ENCODE measurements around the gene FNTB.
A peak's percentile ranks its signal among the peaks of the same experiment; 100 is the strongest.

FNTB gene

GRCh38 chr14:64953661-64954060, 33.0 kb upstream of the FNTB start:
- DNase-seq: no peak

GRCh38 chr14:64954491-64955240, 32.0 kb upstream of the FNTB start:
- DNase-seq: no peak

GRCh38 chr14:64955297-64955696, 31.4 kb upstream of the FNTB start:
- DNase-seq: no peak

- no peak for DNase-seq
Observed at GRCh38 chr14:64956697-64957406, 29.8 kb upstream of the FNTB start.

- DNase-seq: no peak
Observed at GRCh38 chr14:64958201-64958600, 28.5 kb upstream of the FNTB start.

- no peak for DNase-seq
Observed at GRCh38 chr14:64958743-64959142, 28.0 kb upstream of the FNTB start.

GRCh38 chr14:64960762-64961276, 25.9 kb upstream of the FNTB start:
- DNase-seq: no peak

GRCh38 chr14:64963611-64964010, 23.1 kb upstream of the FNTB start:
- DNase-seq: no peak

GRCh38 chr14:64965356-64966000, 21.2 kb upstream of the FNTB start:
- DNase-seq: no peak

- no peak for DNase-seq
Observed at GRCh38 chr14:64966976-64967375, 19.7 kb upstream of the FNTB start.

- no peak for DNase-seq
Observed at GRCh38 chr14:64968167-64968566, 18.5 kb upstream of the FNTB start.

GRCh38 chr14:64968651-64969050, 18.0 kb upstream of the FNTB start:
- no peak for DNase-seq

GRCh38 chr14:64970041-64970440, 16.7 kb upstream of the FNTB start:
- DNase-seq: no peak

- no peak for DNase-seq
Observed at GRCh38 chr14:64970776-64971477, 15.8 kb upstream of the FNTB start.

- no peak for DNase-seq
Observed at GRCh38 chr14:64971491-64971942, 15.2 kb upstream of the FNTB start.

- DNase-seq: peak; percentile 47
Observed at GRCh38 chr14:64971943-64972791, 14.5 kb upstream of the FNTB start, which contains the start of gene RAB15. Gene RAB15 (minus strand): TSS chr14:64972336. CDS start chr14:64972076, 260 bp downstream.

GRCh38 chr14:64973026-64973442, 13.7 kb upstream of the FNTB start:
- no peak for DNase-seq

GRCh38 chr14:64973826-64974225, 12.9 kb upstream of the FNTB start:
- no peak for DNase-seq

GRCh38 chr14:64974563-64974962, 12.1 kb upstream of the FNTB start:
- no peak for DNase-seq

- no peak for DNase-seq
Observed at GRCh38 chr14:64979336-64980074, 7.2 kb upstream of the FNTB start.

All from suppressor macrophage treated with lipopolysaccharide for 4 hours (primary cell).